AG04449 (cell line): ENCODE results near the gene CPT2.

Experiments used
- CTCF ChIA-PET: fragments of 350-600 bp; formaldehyde crosslinking; extraction: SDS; loops from one replicate; lab custom pipeline; 2021; ENCODE audit warnings: antibody characterized with exemption; lab: Yijun Ruan, JAX
- POLR2A ChIA-PET: fragments of 400-600, 350-600 bp; formaldehyde crosslinking; extraction: SDS; loops from one replicate; lab custom pipeline; 2020; ENCODE audit warnings: antibody characterized with exemption, inconsistent platforms; lab: Yijun Ruan, JAX
- DNase-seq: peaks from one replicate; pipeline ENCODE4 v3.0.0-alpha.2; 2010; ENCODE audit warnings: low read depth, low spot score
- H3K4me3 ChIP-seq: 2 replicates; pipeline ENCODE4 v1.5.1; 2011; ENCODE audit warnings: low read depth, mild to moderate bottlenecking, control low read depth, low read length
- CTCF ChIP-seq: IDR thresholded peaks from one replicate; pipeline ENCODE4 v1.5.1; 2011; ENCODE audit warnings: mild to moderate bottlenecking, moderate library complexity, low read length, control low read depth, inconsistent platforms; ENCODE audit not compliant: insufficient read depth; ENCODE audit errors: missing control alignments

Gene CPT2

GRCh38 chr1:53238197-53239155 is 41.9 kb downstream of the CPT2 start, which contains the start of gene MAGOH:
Gene MAGOH (minus strand): TSS chr1:53238518. CDS start chr1:53238448, 70 bp downstream.
- DNase-seq: peak; percentile 73
- POLR2A ChIA-PET: interaction anchor here (0.5 kb wide), 1 partner anchor 1184 kb away, joined by 3 read pairs; the partner anchor contains the start of gene TXNDC12
- H3K4me3 ChIP-seq: peak within 1 kb of the TSS; percentile 74
- no peak for TF ChIP-seq CTCF
- CTCF ChIA-PET: interaction anchor here (1.0 kb wide), 1 partner anchor 40 kb away, joined by 3 read pairs; no protein-coding TSS in a partner anchor

- H3K4me3 ChIP-seq: no peak overlapping the region
- POLR2A ChIA-PET: no interaction called here
- no peak for DNase-seq
- CTCF ChIA-PET: interaction anchor here (1.3 kb wide), 2 partner anchors 9 to 151 kb away, joined by 3 to 4 read pairs; no protein-coding TSS in a partner anchor
- no peak for TF ChIP-seq CTCF
Observed at GRCh38 chr1:53241828-53242227, 45.2 kb downstream of the CPT2 start.

- H3K4me3 ChIP-seq: no peak overlapping the region
- ChIA-PET CTCF (interaction anchor here (1.3 kb wide), 2 partner anchors 9 to 151 kb away, joined by 3 to 4 read pairs; no protein-coding TSS in a partner anchor), POLR2A (no interaction called here)
- no peak for TF ChIP-seq CTCF
- no peak for DNase-seq
Observed at GRCh38 chr1:53242381-53242780, 45.8 kb downstream of the CPT2 start.

GRCh38 chr1:53244141-53244540 is 47.5 kb downstream of the CPT2 start:
- H3K4me3 ChIP-seq: no peak overlapping the region
- ChIA-PET CTCF (no interaction called here), POLR2A (no interaction called here)
- DNase-seq: no peak
- TF ChIP-seq CTCF: no peak

GRCh38 chr1:53246261-53247134 is 49.9 kb downstream of the CPT2 start:
- POLR2A ChIA-PET: no interaction called here
- H3K4me3 ChIP-seq: no peak overlapping the region
- CTCF ChIA-PET: interaction anchor here (1.4 kb wide), 1 partner anchor 31 kb away, joined by 4 read pairs; no protein-coding TSS in a partner anchor
- DNase-seq: peak; percentile 98
- TF ChIP-seq CTCF: no peak
